Tibial artery (tissue), 4 donors: ENCODE measurements around the gene KRT75.

Source experiments
- DNase-seq, 2 donors: peaks; one replicate each; pipeline ENCODE4 v3.0.0-alpha.2; 2019
- H3K27ac ChIP-seq, 2 donors: fragments of 200-600 bp; sonication (generic) in 1 of 2; 1 replicate in 1 of 2; 2 replicates in 1 of 2; pipeline ENCODE4 v1.5.1; 2018 to 2019; ENCODE audit warnings: mild to moderate bottlenecking in 1 of 2
- H3K27me3 ChIP-seq, 2 donors: fragments of 200-600 bp; sonication (generic) in 1 of 2; one replicate each; pipeline versions ENCODE4 v1.5.1 to v1.6.0; 2016 to 2019
- H3K36me3 ChIP-seq, 3 donors: fragments of 200-600 bp; sonication (generic) in 2 of 3; one replicate each; pipeline ENCODE4 v1.5.1; 2016 to 2019; ENCODE audit warnings: mild to moderate bottlenecking in 2 of 3
- H3K4me1 ChIP-seq, 4 donors: fragments of 200-600 bp; sonication (generic) in 2 of 4; 1 replicate in 3 of 4; 2 replicates in 1 of 4; pipeline ENCODE4 v1.5.1; 2016 to 2019
- H3K4me3 ChIP-seq, 2 donors: fragments of 200-600 bp; sonication (generic) in 1 of 2; 1 replicate in 1 of 2; 2 replicates in 1 of 2; pipeline ENCODE4 v1.5.1; 2018 to 2019; ENCODE audit warnings: mild to moderate bottlenecking in 2 of 2
- H3K9me3 ChIP-seq, 3 donors: fragments of 200-600 bp; sonication (generic) in 1 of 3; one replicate each; pipeline ENCODE4 v1.5.1; 2016 to 2019
- intact Hi-C: fragments of 100-400 bp; cut with DNase I; formaldehyde crosslinking; loops from one replicate; pipeline ENCODE4 v1.15.0; 2023; ENCODE audit warnings: low total_unique reads
- TF ChIP-seq, protein P1 (sequence below), 2 experiments: fragments of 200-600 bp in 1 of 2; fragments of 450-650 bp in 1 of 2; IDR thresholded peaks; one replicate each; pipeline ENCODE4 v1.5.1; 2017 to 2019; ENCODE audit warnings: antibody characterized with exemption in 2 of 2, mild to moderate bottlenecking in 1 of 2, moderate library complexity in 1 of 2

The KRT75 gene

DNA sequence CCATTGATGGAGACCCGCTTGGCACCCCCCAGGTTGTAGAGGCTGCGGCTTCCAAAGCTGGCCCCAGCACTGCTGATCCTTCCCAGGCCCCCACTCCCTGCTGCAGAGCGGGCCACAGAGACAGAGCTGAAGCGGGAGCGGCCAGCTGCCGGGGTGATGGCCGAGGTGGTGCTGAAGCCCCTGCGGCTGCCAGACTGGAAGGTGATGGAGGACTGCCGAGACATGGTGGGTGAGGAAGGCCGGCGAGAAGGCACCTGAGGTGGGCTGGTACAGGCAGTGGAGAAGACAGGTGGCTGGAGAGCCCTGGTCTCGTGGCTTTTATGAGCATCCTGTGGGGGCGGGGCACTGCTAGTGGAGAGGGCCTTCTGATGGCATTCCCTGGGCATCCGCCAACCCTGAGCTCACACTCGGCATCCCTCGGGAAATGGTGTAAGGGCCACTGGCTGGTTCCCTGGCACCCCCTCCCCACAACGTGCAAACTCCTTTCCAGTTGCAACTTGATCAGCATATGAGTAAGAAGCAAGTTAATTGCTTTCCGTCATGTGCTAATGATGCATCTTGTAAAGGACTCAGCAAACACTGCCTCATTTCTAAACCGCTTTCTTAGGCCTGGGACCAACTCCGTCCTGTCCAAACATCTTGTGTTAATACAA is at the start of gene KRT75:
TSS of gene KRT75 (minus strand) at position 291 of the 653 bp plus-strand sequence. CDS start at position 224, 67 bp downstream.
- TF ChIP-seq, protein P1, sequence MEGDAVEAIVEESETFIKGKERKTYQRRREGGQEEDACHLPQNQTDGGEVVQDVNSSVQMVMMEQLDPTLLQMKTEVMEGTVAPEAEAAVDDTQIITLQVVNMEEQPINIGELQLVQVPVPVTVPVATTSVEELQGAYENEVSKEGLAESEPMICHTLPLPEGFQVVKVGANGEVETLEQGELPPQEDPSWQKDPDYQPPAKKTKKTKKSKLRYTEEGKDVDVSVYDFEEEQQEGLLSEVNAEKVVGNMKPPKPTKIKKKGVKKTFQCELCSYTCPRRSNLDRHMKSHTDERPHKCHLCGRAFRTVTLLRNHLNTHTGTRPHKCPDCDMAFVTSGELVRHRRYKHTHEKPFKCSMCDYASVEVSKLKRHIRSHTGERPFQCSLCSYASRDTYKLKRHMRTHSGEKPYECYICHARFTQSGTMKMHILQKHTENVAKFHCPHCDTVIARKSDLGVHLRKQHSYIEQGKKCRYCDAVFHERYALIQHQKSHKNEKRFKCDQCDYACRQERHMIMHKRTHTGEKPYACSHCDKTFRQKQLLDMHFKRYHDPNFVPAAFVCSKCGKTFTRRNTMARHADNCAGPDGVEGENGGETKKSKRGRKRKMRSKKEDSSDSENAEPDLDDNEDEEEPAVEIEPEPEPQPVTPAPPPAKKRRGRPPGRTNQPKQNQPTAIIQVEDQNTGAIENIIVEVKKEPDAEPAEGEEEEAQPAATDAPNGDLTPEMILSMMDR (IDR thresholded peaks at IDR 0.05), result no peak
- no peaks in the 10 kb centered on the region for H3K36me3 ChIP-seq
- DNase-seq, result no peak
- no peaks in the 10 kb centered on the region for H3K4me1 ChIP-seq
- H3K4me3 ChIP-seq, result no peak within 1 kb of the TSS
- H3K9me3 ChIP-seq, result no peaks in the 10 kb centered on the region
- intact Hi-C loops, result no loop called here
- H3K27me3 ChIP-seq, result peaks cover 0 to 39% of the 10 kb centered on the region in 2 donors
- H3K27ac ChIP-seq, result no peak within 1 kb of the TSS

DNA sequence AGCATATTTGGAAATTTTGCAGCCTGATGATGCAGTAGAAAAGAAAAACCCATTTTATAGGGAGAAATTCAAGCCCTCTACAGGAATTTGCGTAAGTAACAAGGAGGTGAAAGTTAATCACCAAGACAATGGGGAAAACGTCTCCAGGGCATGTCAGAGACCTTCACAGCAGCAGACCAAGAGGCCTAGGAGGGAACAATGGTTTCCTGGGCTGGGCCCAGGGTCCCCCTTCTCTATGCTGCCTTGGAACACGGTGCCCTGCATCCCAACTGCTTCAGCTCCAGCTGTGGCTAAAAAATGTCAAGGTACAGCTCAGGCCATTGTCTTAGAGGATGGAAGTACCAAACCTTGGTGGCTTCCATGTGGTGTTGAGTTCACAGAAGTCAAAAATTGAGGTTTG is 45.9 kb upstream of the KRT75 start:
- Histone ChIP-seq H3K27me3 (no peaks in the 10 kb centered on the region), H3K4me3 (no peak overlapping the region)
- no peak for DNase-seq

DNA sequence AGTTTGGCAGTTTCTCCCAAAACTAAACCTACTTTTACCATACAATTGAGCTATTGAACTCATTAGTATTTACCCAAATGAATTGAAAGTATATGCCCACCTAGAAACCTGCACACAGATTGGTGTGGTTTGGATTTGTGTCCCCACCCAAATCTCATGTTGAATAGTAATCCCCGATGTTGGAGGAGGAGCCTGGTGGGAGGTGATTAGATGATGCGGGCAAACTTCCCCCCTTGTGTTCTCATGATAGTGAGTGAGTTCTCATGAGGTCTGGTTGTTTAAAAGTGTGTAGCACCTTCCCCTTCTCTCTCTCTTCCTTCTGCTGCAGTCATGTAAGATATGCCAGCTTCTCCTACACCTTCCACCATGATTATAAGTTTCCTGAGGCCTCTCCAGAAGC is 43.5 kb upstream of the KRT75 start:
- intact Hi-C loops, result no loop called here
- no peak for DNase-seq
- Histone ChIP-seq H3K9me3 (no peaks in the 10 kb centered on the region), H3K27ac (no peak overlapping the region), H3K27me3 (no peaks in the 10 kb centered on the region), H3K4me3 (no peak overlapping the region), H3K4me1 (no peaks in the 10 kb centered on the region), H3K36me3 (no peaks in the 10 kb centered on the region)
- TF ChIP-seq, protein P1 (IDR thresholded peaks at IDR 0.05), result no peak

More for the DNA sequence above, 45.9 kb upstream of the KRT75 start:
- H3K36me3 ChIP-seq, result no peaks in the 10 kb centered on the region
- TF ChIP-seq, protein P1 (IDR thresholded peaks at IDR 0.05), result no peak
- no peaks in the 10 kb centered on the region for H3K9me3 ChIP-seq
- intact Hi-C loops, result no loop called here
- no peak overlapping the region for H3K27ac ChIP-seq
- H3K4me1 ChIP-seq, result no peaks in the 10 kb centered on the region

DNA sequence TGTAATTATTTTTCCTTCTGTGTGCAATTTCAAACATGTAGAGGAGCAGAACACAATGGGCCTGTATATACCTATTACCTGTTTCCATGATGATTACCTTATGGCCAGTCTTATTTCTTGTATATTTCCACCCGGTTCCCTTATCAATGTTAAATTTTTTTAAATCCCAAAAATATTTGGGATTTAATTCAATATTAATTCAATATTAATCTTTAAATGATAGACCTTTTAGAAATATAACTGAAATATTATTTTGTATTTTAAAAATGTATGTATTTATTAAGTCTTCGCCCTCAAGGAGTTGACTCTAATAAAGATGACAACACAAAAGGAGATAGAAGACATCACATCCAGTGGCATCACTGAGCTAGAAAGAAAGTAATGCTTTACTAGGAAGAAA is 40.0 kb upstream of the KRT75 start:
- H3K27me3 ChIP-seq, result no peaks in the 10 kb centered on the region
- intact Hi-C loops, result no loop called here
- H3K4me1 ChIP-seq, result no peaks in the 10 kb centered on the region
- DNase-seq, result no peak
- no peaks in the 10 kb centered on the region for H3K36me3 ChIP-seq
- TF ChIP-seq, protein P1 (IDR thresholded peaks at IDR 0.05), result no peak
- no peak overlapping the region for H3K27ac ChIP-seq
- no peaks in the 10 kb centered on the region for H3K9me3 ChIP-seq
- no peak overlapping the region for H3K4me3 ChIP-seq

DNA sequence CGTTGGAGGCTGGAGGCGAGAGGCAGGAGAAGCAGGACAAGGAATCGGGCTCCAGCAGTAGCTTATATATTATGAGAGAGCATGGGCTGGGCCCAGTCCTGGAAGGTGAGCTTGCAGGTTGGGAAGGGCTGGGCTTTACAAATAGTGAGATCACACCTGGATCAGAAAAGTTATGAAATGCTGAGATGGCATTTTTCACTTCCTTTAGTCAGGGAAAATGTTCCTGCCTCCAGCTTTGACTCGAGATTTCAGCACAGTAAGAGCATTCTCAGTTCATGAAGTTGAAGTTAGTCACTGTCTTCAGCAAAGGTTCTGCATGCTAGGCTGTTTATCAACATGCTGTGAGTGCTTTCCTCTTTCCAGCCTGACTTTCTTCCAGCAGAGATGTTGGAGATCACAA is 39.6 kb upstream of the KRT75 start, which contains the start of gene KRT6C:
TSS of gene KRT6C (minus strand) at position 38 of the 400 bp plus-strand sequence. CDS start 68 bp downstream, outside the sequence.
- no peak for DNase-seq
- no peak within 1 kb of the TSS for H3K27ac ChIP-seq
- no peaks in the 10 kb centered on the region for H3K27me3 ChIP-seq
- intact Hi-C loops, result no loop called here
- no peak within 1 kb of the TSS for H3K4me3 ChIP-seq
- no peaks in the 10 kb centered on the region for H3K4me1 ChIP-seq
- H3K36me3 ChIP-seq, result no peaks in the 10 kb centered on the region
- TF ChIP-seq, protein P1 (IDR thresholded peaks at IDR 0.05), result no peak
- H3K9me3 ChIP-seq, result no peaks in the 10 kb centered on the region
